NCI-H446 treated with DMSO at 0.1 percent for 48 hours (cell line): ENCODE data around the gene TRPC6.
"Not testable (repeated sequence)": the region's sequence is repeated elsewhere in the genome, so short reads cannot be mapped to it uniquely, and the experiment has no call there.

ENCODE experiments used
- DNase-seq: peaks from one replicate; lab custom pipeline; 2025; lab: John Stamatoyannopoulos, UW

The TRPC6 gene

GRCh38 chr11:101448881-101449442 is 134.8 kb downstream of the TRPC6 start:
- no peak for DNase-seq

DNA sequence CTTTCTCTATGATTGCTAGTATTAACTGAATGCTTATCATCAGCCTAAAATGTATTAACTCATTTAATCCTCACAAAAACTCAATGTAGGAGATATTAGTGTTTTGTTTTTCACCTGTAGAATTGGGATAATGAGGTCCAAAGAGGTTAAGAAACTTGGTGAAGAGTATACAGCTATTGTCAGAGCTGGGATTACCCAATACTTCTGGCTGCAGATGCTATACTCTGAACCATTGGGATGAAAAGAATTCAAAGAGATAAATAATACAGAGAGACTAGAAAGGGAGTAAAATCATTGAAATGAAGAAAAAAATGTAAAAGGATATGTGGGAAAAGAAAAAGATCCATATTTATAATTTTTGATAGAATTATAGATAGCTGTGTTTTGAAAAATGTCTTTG is 137.1 kb downstream of the TRPC6 start:
- no peak for DNase-seq

GRCh38 chr11:101446238-101446637 is 137.6 kb downstream of the TRPC6 start:
- no peak for DNase-seq

DNA sequence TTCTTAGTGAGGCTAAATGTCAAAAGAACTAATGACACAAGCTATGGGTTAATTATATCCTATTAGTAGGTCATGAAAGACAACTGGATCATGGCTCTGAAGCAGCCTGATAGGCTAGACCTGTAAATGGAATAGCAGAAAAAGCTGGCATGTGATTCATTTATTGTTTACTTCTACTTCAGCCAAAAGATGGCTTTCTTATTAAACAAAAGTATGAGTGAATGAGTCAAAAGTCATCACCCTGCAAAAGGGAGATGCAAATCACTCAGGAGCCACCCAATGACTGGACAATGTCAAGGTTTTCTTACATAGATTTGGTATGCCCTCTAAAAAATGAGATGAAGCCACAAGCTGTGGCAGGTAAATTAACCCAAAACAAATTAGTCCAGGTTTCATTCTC is 138.0 kb downstream of the TRPC6 start:
- no peak for DNase-seq

- DNase-seq = no peak
Measured at GRCh38 chr11:101444851-101445250, 139.0 kb downstream of the TRPC6 start.

GRCh38 chr11:101444164-101444563 is 139.6 kb downstream of the TRPC6 start:
- no peak for DNase-seq

DNA sequence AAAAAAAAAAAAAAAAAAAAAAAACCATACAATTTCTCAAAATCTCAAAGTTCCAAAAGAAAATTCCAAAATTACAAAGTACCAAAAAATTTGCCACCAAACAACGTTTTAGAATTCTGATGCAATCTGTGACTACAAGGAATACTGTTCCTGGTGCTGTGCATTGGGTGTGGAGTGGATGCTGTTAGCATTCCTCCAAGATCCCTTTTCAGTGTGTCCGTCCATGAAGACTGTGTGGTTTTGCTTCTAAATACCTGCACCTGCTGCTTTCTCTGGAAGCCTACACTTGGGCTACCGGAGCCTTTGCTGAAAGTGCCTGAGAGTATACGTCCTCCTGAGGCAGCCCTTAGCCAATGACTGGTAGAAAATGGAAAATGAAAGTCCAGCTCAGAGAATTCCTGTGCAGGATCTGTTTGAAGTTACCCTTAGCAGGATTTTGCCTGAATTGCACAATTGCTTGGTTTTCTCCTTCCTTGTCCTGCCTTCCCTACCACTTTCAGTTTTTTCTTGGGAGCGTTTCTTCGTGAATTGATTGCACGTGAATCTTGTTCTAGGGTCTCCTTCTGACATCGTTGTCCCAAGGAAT is 140.8 kb downstream of the TRPC6 start:
- no peak for DNase-seq

GRCh38 chr11:101442171-101442570 is 141.6 kb downstream of the TRPC6 start:
- no peak for DNase-seq

- DNase-seq = no peak
Measured at GRCh38 chr11:101441747-101442146, 142.1 kb downstream of the TRPC6 start.

- DNase-seq = no peak
Measured at GRCh38 chr11:101439488-101439887, 144.3 kb downstream of the TRPC6 start.

DNA sequence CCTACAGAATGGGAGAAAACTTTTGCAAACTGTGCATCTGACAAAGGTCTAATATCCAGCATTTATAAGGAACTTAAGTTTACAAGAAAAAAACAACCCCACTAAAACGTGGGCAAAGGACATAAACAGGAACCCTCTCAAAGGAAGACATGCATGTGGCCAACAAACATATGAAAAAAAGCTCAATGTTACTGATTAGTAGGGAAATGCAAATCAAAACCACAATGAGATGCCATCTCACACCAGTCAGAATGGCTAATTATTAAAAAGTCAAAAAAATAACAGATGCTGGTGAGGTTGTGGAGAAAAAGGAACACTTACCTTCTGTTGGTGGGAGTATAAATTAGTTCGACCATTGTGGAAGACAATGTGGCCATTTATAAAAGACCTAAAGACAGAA is 145.1 kb downstream of the TRPC6 start:
- DNase-seq = not testable (repeated sequence)

DNA sequence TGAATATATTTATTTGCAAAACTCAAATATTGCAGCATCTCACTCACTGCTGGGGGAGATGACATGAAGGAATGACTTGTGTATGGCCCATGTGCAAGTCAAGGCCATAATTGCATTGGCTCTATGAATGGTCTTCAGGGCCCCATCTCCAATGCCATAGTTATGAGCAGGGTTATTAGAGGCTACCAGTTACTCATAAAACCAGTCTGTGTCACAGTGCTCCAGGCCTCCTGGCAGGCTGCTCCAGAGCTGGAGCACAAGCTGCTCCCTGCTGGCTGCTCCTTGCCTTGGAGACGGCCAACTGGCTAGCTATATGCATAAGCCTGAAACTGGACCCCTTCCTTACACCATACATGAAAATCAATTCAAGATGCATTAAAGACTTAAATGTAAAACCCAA is 145.7 kb downstream of the TRPC6 start:
- DNase-seq = no peak

DNA sequence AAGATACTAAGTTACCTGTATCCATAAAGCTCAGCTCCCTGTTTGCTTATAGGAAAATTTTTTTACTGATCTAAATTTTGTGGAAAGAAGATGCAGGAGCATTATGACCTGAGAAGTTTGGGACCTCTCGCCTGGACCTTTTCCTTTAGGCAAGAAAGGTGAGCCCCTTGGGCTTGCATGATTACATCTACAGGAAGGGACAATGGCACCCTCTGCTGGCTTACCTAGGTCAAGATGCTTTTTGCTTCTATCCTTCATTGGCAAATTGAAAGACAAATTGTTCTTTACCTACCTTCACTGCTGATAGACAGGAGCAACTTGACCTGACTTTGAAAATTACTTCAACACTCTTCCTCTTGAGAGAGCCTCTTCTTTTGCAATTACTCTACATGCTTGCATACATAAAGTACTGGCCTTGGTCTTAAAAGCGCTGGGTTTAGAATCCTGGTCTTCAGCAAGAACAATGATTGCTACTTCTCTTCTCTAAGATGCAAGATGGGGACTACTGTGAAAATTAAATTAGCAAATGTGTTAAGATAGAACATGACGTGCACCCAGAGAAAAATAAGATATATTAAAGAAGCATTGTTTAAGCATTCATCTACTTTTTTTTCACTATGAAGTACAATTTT is 147.2 kb downstream of the TRPC6 start:
- DNase-seq = peak; percentile 21

GRCh38 chr11:101435408-101435973 is 148.3 kb downstream of the TRPC6 start:
- DNase-seq = no peak

DNA sequence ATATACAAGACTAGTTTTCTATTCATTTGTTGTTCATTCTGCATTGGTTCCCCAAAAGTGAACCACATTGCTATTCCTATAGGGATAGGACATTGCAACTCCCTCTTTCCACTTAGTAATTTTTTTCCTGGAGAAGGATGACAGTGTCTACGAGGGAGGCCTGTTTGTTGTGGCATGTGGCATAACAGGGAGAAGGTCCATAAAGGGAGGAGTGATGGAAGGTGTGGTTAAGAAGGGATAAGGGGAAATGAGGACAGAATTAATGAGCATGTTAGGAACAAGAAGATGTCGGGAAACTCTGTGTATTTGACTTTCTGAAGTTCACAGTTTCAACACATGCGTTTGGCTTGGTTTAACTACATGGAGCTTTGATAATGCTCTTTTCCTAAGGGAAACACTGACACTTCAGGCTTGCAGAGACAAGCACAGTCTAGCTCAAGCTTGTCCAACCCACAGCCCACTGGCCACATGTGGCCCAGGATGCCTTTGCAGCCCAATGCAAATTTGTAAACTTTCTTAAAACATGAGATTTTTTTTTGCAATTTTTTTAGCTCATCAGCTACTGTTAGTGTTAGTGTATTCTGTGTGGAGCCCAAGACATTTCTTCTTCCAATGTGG is 149.7 kb downstream of the TRPC6 start:
- no peak for DNase-seq

DNA sequence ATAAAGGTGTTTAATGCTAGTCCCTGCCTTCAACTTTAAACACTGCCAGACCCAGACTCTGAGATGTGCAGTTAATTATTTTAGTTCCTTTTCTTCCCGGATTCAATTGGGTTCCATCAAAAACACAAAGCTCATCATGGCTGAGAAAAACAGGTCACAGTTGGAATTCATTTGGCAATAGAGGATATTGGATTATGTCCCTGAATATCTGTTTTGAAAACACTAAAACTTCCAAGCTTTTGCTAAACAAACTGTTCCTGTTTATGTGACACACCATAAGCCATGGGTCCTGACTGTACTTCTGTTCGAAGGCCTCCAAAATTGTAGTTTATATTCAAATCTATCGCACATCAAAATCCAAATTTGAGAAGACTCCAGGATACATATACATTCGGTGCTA is 150.7 kb downstream of the TRPC6 start:
- no peak for DNase-seq

DNA sequence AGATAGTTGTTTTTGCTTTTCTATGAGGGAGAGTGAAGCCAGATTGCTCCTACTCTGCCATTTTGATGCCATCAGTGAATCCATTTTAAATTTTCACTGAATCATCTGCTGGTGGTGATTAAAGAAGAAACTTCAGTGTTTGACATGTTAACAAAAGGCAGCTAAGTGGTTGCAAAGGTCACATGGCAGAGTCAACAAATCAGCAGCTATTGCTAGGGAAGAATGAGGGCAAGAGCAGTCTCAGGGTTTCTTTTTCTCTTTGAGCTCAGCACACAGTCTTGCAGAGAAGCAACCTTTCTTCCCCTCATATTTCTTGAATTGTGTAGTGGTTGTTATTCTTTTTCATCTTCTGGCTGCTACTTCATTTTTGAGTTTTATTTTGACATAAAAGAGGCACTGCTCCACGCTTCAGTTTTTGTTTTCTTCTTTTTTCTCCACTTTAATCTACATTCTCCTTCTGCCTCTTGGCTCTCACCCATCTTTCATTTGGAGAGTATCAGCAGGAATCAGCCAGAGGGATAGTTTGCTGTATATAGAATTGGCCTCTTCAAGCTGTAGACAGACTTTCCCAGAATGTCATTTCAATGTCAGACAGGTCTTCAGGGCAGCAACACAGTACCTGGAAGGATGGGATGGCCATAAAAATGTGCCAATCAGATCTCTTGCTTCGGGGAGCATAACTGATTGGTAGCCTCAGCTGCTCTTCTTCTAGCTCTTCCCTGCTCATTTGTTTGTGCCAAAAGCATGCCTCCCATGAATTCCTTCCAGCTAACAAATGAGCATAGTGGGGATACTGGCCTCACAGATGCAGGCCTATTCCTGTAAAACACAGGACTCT is 153.9 kb downstream of the TRPC6 start:
- no peak for DNase-seq

DNA sequence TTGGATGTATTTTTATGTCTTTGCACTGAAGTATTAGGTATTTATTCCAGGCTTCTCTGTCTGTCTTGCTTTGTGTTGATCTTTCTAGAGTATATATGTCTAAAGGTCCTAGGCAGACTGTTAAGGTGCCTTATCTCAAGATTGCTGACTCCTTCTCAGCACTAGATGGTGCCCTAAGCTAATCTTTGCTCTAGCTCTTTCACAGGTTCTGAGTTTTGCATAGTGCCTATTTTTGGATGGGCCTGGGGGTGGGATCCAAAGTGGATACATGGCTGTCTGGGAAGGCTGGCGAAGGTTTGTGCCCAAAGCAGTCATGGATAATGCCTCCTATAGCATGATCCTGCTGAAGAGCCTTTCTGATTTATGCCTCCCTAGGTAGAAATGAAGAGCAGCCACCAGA is 154.9 kb downstream of the TRPC6 start:
- DNase-seq = peak; percentile 17

DNA sequence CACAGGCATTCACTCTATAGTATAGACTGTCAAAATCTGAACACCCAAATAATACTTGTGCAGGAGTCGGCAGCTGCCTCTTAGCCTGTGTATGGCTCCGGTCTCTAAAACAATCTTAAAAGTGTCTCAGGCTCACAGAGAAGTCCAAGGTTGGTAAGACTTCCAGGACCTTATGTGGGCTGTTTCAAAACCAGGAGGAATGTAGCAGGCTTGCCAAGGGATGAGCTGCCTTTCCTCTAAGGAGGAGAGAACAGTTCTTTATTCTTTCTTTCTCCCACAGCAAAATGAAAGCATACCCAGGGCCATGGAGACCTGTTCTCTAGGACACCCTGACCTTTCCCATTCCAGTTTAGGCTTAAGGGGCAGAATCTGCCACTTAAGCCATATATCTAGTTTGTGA is 176.5 kb downstream of the TRPC6 start:
- no peak for DNase-seq
